Stimulated activated naive CD8-positive, alpha-beta T cell treated with anti-CD3 and anti-CD28 coated beads, Interleukin-15, Interleukin-2, amounts not matched to agents 100 U/mL and 50 U/mL, for 24 hours (primary cell): ENCODE measurements around the gene CSTPP1.

ENCODE experiments used
- ATAC-seq: fragments of 150-1000 bp; cut with Tn5 transposase; one replicate; pipeline ENCODE4 v1.10.0; 2021
- DNase-seq: peaks from one replicate; pipeline ENCODE4 v3.0.0; 2021

Gene CSTPP1

GRCh38 chr11:47161134-47161854, 224.7 kb downstream of the CSTPP1 start:
- DNase-seq (peak; percentile 69), ATAC-seq (peak; percentile 62)

- ATAC-seq (no peak), DNase-seq (no peak)
Observed at GRCh38 chr11:47161890-47162289, 225.3 kb downstream of the CSTPP1 start.

GRCh38 chr11:47162426-47162825, 225.9 kb downstream of the CSTPP1 start:
- DNase-seq (no peak), ATAC-seq (no peak)

- DNase-seq (no peak), ATAC-seq (no peak)
Observed at GRCh38 chr11:47163193-47163592, 226.6 kb downstream of the CSTPP1 start.

- DNase-seq (no peak), ATAC-seq (no peak)
Observed at GRCh38 chr11:47163898-47164297, 227.3 kb downstream of the CSTPP1 start.

- DNase-seq = no peak
- ATAC-seq = no peak
Observed at GRCh38 chr11:47164321-47164720, 227.8 kb downstream of the CSTPP1 start.

DNA sequence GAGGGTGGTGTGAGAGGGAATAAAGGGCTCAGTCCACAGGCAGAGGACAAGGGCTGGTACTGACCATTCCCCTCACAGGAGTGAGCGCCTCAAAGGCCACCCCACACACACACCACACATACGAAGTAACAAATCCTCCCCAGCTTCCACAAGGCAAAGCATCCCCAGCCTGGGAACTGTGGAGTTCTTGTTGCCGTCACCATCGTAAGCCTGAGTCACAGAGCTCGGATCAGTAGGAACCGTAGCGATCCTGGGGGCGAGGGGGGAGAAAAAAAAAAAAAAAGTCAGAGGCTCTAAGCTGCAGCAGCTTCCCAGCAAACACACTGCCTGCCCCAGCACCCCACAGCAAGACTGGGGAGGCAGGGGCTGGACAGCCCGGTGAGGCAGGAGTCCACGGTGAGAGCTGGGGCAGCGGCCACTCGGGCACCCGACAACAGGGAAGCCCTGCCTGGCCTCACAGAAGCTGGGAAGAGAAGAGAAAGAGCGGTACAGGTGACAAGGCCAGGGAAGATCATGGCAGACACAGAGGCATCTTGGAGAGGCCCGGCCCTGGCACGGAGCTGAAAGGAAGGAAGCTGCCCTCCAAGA, 228.8 kb downstream of the CSTPP1 start:
- DNase-seq = no peak
- no peak for ATAC-seq

DNA sequence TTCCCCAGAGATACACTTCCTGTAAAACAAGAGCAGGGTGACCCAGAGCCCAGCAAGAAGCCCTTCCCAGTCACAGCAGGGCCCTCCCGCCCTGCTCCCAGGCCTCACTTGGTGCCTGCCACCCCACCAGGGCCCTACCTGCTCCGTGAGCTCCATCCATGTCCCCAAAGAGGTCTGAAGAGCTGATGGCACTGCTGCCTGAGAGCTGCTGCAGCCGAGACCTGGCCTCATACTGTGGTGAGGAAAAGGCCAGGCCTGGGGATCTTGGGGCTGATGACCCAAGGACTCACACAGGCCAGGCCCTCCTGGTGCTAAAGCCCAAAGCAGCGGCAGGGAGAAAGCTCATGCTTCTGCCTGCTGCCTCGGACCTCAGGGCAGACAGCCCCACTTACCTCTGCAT, 229.8 kb downstream of the CSTPP1 start:
- DNase-seq (no peak), ATAC-seq (no peak)

DNA sequence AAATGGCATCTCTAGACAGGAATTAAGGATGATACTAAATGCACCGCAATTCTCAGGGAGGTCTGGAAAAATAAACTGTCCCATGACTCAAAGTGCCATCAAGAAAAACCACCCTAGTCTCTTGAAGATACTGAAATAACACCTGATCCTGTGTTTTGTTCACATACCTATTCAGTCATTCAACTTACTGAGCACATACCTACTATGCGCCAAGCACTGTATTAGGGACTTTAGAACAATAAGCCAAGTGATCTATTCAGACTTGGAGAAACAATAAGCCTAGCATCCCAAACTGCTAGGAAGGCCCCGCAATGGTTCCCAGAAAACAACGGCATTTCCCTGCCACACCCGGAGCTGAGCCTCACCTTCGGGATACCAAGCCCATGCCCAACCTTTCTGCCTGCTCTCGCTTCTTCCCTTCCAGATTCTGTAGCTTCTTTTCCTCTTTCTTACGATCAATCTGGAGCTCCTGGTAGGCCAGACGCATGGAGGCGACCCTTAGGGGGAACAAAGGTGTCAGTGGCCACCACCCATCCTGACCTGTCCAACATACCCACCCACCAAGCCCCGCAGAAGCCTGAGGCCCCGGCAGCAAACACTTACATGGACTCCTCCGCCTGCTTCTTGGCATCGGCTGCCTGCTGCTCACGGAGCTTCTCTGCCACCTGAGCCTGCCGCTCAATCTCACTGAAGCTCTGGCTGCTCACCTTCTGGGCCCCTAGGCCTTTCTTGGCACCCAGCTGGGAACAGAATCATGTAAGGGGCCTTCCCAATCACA, 234.7 kb downstream of the CSTPP1 start:
- no peak for ATAC-seq
- no peak for DNase-seq

DNA sequence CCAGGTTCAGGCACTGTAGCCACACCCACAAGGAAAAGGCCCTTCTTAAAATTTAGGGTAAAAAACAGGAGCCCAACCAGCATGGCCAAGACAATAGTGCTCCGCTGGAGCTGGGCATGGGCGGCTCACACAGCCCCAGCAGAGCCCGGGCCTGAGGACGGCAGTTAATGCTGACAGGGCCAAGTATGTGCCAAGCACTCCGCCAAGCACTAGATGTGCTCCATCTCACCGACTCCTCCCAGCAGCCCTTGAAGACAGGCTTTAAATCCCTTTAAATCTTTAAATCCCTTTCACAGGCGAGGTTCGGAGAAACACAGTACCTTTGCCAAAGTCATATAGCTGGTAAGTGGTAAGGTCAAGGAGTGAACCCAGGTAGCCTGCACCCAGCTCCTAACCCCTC, 235.3 kb downstream of the CSTPP1 start:
- no peak for ATAC-seq
- no peak for DNase-seq

- DNase-seq = no peak
- no peak for ATAC-seq
Observed at GRCh38 chr11:47172740-47173336, 236.3 kb downstream of the CSTPP1 start.

DNA sequence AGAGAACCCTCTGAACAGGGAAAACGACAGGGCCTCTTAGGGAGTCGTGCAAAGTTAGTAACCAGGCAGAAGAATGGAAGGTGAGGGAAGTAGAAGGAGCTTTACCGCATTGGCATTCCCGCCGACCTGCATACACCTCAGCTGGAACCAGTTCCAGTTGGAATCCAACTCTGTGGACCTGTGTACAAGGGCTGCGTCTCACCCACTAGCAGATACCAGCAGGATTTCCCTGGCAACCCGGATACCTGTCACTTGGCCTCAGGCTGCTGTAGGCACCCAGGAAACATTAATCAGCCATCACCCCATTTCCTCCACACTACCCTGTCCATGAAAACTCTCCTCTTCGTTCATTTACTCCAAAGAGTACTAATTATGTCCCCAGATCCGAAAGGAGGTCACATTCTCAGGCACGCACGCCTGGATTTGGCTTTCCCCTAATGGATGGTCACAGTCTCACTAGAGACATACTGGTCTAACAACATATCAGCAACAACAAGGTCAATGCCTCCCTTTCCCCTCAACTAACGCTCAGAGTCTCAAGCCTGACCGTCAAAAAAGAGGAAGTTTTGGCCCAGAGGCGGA, 239.3 kb downstream of the CSTPP1 start:
- DNase-seq (no peak), ATAC-seq (no peak)

- ATAC-seq (peak; percentile 96), DNase-seq (peak; percentile 97)
Observed at GRCh38 chr11:47176328-47177228, 240.0 kb downstream of the CSTPP1 start, which contains the start of gene ARFGAP2. ARFGAP2 (minus strand) TSS chr11:47176879; CDS start chr11:47176853, 26 bp downstream.

DNA sequence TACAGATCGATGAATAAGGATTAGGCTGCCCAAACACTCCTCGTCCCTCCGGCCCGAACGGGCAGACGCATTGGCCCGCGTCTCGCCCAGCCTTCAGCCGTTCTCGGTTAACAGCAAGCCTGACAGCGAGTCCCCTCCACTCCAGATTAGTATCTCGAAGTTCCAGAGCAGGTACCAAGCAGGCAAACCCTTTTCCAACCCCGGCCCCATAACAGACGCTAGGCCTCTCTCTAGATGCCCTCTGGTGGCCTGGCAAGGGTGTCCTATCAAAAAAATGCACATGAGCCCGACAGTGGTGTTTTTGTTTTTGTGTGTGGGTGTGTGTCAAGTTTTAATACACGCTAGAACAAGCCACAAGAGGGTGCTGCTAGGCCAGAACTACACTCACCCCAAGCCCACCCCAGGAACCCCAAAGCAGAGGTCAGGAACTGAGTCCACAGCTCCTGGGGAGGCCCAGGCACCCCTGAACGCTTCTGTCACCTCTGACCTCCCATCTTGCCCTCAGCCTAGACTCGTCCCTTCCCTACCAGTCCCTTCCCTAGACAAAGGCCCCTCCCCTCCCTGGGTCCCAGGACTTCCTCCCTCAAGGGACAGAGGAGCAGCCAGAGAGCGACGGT, 240.8 kb downstream of the CSTPP1 start:
- DNase-seq = peak; percentile 70
- peak; percentile 54 for ATAC-seq

- DNase-seq (no peak), ATAC-seq (no peak)
Observed at GRCh38 chr11:47177846-47178245, 241.3 kb downstream of the CSTPP1 start.

DNA sequence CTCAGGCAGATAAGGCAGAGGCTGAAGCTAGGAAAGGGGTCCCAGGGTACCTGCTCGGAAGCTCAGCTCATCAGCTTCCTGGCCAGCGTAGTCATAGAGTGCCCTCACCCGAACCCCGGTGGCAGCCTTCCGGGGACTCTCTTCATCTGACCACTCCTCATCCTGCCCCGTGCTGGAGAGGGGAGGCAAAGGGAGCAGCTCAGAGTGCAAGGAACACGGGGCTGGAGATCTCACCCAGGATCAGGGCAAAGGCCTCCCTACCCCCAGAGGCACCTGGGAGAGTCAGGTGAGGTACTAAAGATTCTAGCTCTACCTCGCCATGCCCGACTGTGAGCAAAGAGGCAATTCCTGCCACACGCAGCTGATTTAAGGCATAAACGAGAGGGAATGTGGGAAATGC, 241.8 kb downstream of the CSTPP1 start:
- no peak for DNase-seq

GRCh38 chr11:47178737-47179654, 242.4 kb downstream of the CSTPP1 start:
- no peak for ATAC-seq
- DNase-seq = no peak

More for the DNA sequence above, 241.8 kb downstream of the CSTPP1 start:
- ATAC-seq = no peak

GRCh38 chr11:47179655-47179991, 243.1 kb downstream of the CSTPP1 start:
- DNase-seq (peak; percentile 51), ATAC-seq (no peak)

GRCh38 chr11:47180006-47180787, 243.6 kb downstream of the CSTPP1 start:
- DNase-seq (no peak), ATAC-seq (no peak)
